ENCODE results near the gene CHI3L1. TPM values are rescaled to one million over a fixed set of nuclear protein-coding genes. Genes with fewer than 3 reads are reported as not detected.

Gene CHI3L1
- total RNA-seq, 4 donors from 2014 or later: 2.9 to 23.2 TPM; not detected in 2

- Histone ChIP-seq H3K27me3 (peaks cover 4% of the 10 kb centered on the region), H3K27ac (no peak overlapping the region), H3K9me3 (no peaks in the 10 kb centered on the region), H3K4me3 (no peak overlapping the region), H3K36me3 (no peaks in the 10 kb centered on the region), H3K4me1 (no peaks in the 10 kb centered on the region)
- TF ChIP-seq POLR2A (IDR thresholded peaks at IDR 0.05) (no peak), EP300 (IDR thresholded peaks at IDR 0.05; ENCODE audit: low read depth) (no peak), POLR2AphosphoS5 (IDR thresholded peaks at IDR 0.05) (no peak)
- TF ChIP-seq, protein P1, sequence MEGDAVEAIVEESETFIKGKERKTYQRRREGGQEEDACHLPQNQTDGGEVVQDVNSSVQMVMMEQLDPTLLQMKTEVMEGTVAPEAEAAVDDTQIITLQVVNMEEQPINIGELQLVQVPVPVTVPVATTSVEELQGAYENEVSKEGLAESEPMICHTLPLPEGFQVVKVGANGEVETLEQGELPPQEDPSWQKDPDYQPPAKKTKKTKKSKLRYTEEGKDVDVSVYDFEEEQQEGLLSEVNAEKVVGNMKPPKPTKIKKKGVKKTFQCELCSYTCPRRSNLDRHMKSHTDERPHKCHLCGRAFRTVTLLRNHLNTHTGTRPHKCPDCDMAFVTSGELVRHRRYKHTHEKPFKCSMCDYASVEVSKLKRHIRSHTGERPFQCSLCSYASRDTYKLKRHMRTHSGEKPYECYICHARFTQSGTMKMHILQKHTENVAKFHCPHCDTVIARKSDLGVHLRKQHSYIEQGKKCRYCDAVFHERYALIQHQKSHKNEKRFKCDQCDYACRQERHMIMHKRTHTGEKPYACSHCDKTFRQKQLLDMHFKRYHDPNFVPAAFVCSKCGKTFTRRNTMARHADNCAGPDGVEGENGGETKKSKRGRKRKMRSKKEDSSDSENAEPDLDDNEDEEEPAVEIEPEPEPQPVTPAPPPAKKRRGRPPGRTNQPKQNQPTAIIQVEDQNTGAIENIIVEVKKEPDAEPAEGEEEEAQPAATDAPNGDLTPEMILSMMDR (IDR thresholded peaks at IDR 0.05): no peak
- whole genome bisulfite sequencing, 2 donors (ENCODE audit: low coverage in 1 of 2): 86 to 90% methylated on average over 2 to 7 of the region's 8 CpGs
- intact Hi-C loops (cut with DNase I; ENCODE audit: low total_unique reads): loop anchor here (5.0 kb wide), 1 partner anchor 103 kb away; no protein-coding TSS in a partner anchor
- in situ Hi-C loops (cut with MboI; ENCODE audit: low pct_ligation_motif_present in 1 of 4, low pct_unique_long_range_greater_than_20kb in 1 of 4, low sequenced_read_pairs in 3 of 4): loop anchor here in 3 of 4 donors (10.0 kb wide), 2 partner anchors 105 to 185 kb away; no protein-coding TSS in a partner anchor
- no peak for DNase-seq
Measured at GRCh38 chr1:203219934-203220333, 33.4 kb upstream of the CHI3L1 start.

DNA sequence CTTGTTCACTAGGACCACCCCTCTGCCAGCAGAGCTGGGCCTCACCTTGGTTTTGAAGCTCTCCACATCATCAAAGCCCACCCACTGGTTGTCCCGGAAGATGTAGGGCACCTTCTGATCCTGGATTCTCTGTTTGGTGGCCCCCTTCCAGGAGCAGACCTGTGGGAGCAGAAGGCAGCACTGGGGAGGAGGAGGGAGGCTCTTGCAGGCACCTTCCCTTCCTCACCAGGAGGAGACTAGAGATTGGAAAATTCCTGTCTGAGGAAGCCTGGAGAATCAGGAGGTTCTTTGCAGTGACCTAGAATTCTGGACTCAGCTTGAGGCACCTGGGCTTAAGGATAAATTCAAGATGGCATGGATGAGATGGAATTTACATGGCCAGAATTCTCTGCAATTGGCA lies 32.7 kb upstream of the CHI3L1 start:
- Histone ChIP-seq H3K27me3 (peaks cover 4% of the 10 kb centered on the region), H3K9me3 (no peaks in the 10 kb centered on the region), H3K36me3 (no peaks in the 10 kb centered on the region), H3K4me3 (no peak overlapping the region), H3K27ac (no peak overlapping the region), H3K4me1 (no peaks in the 10 kb centered on the region)
- TF ChIP-seq POLR2A (IDR thresholded peaks at IDR 0.05): no peak
- TF ChIP-seq, protein P1 (IDR thresholded peaks at IDR 0.05): no peak
- TF ChIP-seq POLR2AphosphoS5 (IDR thresholded peaks at IDR 0.05): no peak
- TF ChIP-seq EP300 (IDR thresholded peaks at IDR 0.05; ENCODE audit: low read depth): no peak
- WGBS, 2 donors (ENCODE audit: low coverage in 1 of 2): 92% methylated on average over 1 of the region's 1 CpG; no CpG with 5 or more reads in 1 of the 2 donors
- no peak for DNase-seq
- in situ Hi-C loops (cut with MboI; ENCODE audit: low pct_ligation_motif_present in 1 of 4, low pct_unique_long_range_greater_than_20kb in 1 of 4, low sequenced_read_pairs in 3 of 4) (loop anchor here in 3 of 4 donors (10.0 kb wide), 2 partner anchors 104 to 184 kb away; no protein-coding TSS in a partner anchor), intact Hi-C loops (cut with DNase I; ENCODE audit: low total_unique reads) (loop anchor here (5.0 kb wide), 1 partner anchor 102 kb away; no protein-coding TSS in a partner anchor)

DNA sequence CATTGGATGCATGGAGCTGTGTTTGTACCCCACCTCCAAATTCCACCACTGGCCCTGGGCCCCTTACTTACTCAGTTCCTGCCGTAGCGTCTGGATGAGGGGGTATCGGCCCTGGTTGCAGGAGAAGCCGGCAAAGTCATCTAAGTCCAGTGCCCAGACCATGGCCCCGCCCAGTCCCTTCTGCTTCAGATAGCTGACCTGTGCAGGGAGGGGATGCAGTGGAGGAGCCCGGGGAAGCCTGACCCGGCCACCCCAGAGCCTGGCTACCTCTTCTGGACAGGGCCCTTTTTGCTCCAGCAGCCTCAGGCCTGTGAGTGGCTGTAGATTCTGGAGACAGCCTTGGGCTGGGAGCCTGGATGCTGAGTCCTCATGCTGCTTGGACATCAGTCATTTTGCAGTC lies 31.2 kb upstream of the CHI3L1 start:
- Histone ChIP-seq H3K4me1 (no peaks in the 10 kb centered on the region), H3K9me3 (no peaks in the 10 kb centered on the region), H3K4me3 (no peak overlapping the region), H3K27me3 (peaks cover 4% of the 10 kb centered on the region), H3K36me3 (no peaks in the 10 kb centered on the region), H3K27ac (no peak overlapping the region)
- no peak for DNase-seq
- intact Hi-C loops (cut with DNase I; ENCODE audit: low total_unique reads): loop anchor here (5.0 kb wide), 1 partner anchor 100 kb away; no protein-coding TSS in a partner anchor
- 74% methylated on average over 7 of the region's 7 CpGs; no CpG with 5 or more reads in 1 of the 2 donors for WGBS, 2 donors (ENCODE audit: low coverage in 1 of 2)
- TF ChIP-seq POLR2AphosphoS5 (IDR thresholded peaks at IDR 0.05) (no peak), POLR2A (IDR thresholded peaks at IDR 0.05) (no peak), EP300 (IDR thresholded peaks at IDR 0.05; ENCODE audit: low read depth) (no peak)
- TF ChIP-seq, protein P1 (IDR thresholded peaks at IDR 0.05): no peak
- in situ Hi-C loops (cut with MboI; ENCODE audit: low pct_ligation_motif_present in 1 of 4, low pct_unique_long_range_greater_than_20kb in 1 of 4, low sequenced_read_pairs in 3 of 4): loop anchor here in 3 of 4 donors (10.0 kb wide), 2 partner anchors 103 to 183 kb away; no protein-coding TSS in a partner anchor

DNA sequence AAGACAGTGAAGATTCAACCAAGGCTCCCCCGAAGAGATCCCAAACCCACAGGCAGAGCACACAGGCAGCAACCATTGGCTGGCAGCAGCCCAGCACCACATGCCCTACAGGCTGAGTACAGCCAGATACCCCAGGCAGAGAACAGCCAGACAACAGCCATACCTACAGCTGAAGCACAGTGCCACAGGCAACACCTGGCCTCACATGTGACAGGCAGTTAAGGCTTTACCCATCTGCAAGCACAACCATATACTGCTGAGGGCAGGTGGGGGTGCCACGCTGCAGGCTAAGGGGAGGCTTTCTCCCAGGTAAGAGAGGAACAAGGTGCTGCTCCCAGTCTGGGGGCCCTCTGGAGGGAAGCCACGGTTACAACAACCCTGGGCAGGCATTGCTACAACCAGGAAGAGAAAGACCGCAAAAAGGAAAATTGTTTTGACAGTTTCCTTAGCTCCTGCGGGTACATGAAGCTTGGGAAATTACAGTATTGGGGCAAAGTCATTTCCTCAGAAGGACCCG lies 30.7 kb upstream of the CHI3L1 start:
- in situ Hi-C loops (cut with MboI; ENCODE audit: low pct_ligation_motif_present in 1 of 4, low pct_unique_long_range_greater_than_20kb in 1 of 4, low sequenced_read_pairs in 3 of 4) (loop anchor here in 3 of 4 donors (10.0 kb wide), 2 partner anchors 102 to 182 kb away; no protein-coding TSS in a partner anchor), intact Hi-C loops (cut with DNase I; ENCODE audit: low total_unique reads) (loop anchor here (5.0 kb wide), 1 partner anchor 100 kb away; no protein-coding TSS in a partner anchor)
- Histone ChIP-seq H3K9me3 (no peaks in the 10 kb centered on the region), H3K4me1 (no peaks in the 10 kb centered on the region), H3K4me3 (no peak overlapping the region), H3K27ac (no peak overlapping the region), H3K36me3 (no peaks in the 10 kb centered on the region), H3K27me3 (peaks cover 4% of the 10 kb centered on the region)
- WGBS, 2 donors (ENCODE audit: low coverage in 1 of 2): 37 to 100% methylated on average over 1 to 6 of the region's 6 CpGs
- no peak for TF ChIP-seq POLR2AphosphoS5 (IDR thresholded peaks at IDR 0.05)
- TF ChIP-seq EP300 (IDR thresholded peaks at IDR 0.05; ENCODE audit: low read depth): no peak
- TF ChIP-seq POLR2A (IDR thresholded peaks at IDR 0.05): no peak
- TF ChIP-seq, protein P1 (IDR thresholded peaks at IDR 0.05): no peak
- DNase-seq: no peak

Measured in transverse colon (tissue), 4 donors.